ENCODE data around the gene MAGEA2B.
"Not testable (repeated sequence)": the region's sequence is repeated elsewhere in the genome, so short reads cannot be mapped to it uniquely, and the experiment has no call there.

MAGEA2B gene

GRCh38 chrX:152713815-152714787 lies at the start of gene MAGEA2B:
MAGEA2B (plus strand) TSS chrX:152714628; CDS start chrX:152717107, 2,479 bp downstream.
- not testable (repeated sequence) for FAIRE-seq

DNA sequence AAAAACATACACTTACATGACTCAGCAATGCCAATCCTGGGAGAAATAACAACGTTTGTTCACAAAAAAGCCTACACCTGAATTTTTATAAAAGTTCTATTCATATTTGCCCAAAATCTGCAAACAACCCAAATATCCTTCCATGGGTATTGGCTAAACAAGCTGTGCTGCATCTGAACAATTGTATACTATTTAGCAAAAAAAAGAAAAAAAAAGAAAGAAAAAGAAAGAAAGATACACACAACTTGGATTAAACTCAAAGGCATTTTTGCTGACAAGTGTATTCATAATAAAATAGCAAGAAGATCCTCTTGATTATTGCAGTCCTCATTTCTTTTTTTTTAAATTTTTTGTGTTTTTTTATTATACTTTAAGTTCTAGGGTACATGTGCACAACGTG lies 40.3 kb upstream of the MAGEA2B start:
- FAIRE-seq, result no peak

DNA sequence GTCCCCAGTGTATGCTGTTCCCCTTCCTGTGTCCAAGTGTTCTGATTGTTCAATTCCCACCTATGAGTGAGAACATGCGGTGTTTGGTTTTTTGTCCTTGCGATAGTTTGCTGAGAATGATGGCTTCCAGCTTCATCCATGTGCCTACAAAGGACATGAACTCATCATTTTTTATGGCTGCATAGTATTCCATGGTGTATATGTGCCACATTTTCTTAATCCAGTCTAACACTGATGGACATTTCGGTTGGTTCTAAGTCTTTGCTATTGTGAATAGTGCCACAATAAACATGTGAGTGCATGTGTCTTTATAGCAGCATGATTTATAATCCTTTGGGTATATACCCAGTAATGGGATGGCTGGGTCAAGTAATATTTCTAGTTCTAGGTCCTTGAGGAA lies 39.8 kb upstream of the MAGEA2B start:
- FAIRE-seq, result not testable (repeated sequence)

DNA sequence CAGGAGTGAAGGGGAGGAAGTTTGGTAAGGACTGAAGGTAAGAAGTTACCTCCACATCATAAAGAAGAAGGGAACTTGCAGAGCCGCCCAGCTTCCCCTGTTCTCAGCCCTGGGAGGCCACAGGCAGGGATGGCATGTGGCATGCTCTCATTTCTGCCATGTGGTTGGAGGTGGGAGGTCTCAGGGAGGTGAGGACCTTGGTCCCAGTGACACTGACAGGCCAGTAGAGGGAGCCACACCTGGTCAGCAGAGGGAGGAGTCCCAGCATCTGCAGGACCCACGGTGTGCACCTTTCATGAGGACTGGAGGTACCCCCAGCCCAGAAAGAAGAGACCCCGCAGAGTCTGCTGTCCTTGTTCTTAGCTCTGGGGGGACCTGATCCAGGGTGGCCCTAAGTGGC lies 33.4 kb upstream of the MAGEA2B start:
- FAIRE-seq, result not testable (repeated sequence)

GRCh38 chrX:152697952-152698931 lies 16.2 kb upstream of the MAGEA2B start, which contains the start of gene MAGEA3:
MAGEA3 (plus strand) TSS chrX:152698794; CDS start chrX:152700833, 2,039 bp downstream.
- not testable (repeated sequence) for FAIRE-seq

GRCh38 chrX:152700390-152700789 lies 14.0 kb upstream of the MAGEA2B start:
- not testable (repeated sequence) for FAIRE-seq

DNA sequence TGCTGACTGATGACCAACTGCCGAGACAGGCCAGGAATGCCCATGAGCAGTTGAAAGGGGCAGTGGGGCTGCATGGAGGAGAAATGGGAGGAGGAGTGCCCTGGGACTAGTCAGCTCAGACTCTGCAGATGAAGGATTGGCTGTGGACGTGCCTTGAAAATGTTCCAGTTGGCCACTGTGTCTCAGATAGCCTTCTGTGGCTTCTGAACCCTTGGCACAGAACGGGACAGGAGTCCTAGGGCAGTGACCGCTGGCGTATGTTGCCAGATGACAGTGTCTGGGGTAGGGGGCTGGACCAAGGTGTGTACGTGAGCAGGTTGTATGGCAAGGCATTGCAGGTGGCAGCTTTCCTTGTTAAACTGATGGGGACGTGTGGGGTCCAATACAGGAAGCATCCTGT lies 7.9 kb upstream of the MAGEA2B start:
- not testable (repeated sequence) for FAIRE-seq

DNA sequence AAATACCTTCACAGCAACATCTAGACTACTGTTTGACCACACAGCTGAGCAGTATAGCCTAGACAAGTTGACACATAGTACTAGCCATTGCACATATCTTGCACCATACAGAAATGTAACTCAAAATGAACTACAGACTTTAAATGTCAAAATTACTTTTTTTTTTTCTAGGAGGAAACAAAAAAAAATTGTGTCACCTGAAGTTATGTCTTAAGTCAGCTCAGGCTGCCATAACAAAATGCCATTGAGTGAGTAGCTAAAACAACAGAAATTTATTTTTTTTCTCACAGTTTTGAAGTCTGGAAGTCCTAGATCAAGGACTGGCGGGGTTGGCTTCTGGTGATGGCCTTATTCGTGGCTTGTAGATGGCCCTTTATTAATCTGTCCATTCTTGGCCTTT lies 5.3 kb upstream of the MAGEA2B start, which contains the start of gene CSAG2:
TSS of gene CSAG2 (minus strand) at position 101 of the 400 bp plus-strand sequence. CDS start 161 bp downstream, outside the sequence.
- not testable (repeated sequence) for FAIRE-seq

DNA sequence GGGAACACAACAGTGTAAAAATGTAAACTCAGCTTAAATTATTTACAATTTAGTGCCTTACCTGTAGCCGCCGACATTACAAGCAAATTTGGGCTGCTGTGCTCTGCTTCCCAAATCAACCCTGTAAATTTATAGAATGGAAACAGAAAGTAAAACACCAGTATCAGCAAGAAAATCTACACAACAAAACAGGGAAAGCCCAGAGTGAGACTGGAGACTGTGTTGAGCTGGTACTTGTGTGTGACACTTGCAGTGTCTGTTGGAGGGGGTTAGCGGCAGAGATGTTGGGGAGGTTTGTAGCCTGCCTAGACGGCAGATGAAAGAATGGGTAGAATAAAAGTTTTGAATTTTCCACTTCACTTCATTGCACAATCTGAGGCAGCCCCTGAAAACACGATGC lies 1.2 kb upstream of the MAGEA2B start:
- FAIRE-seq, result not testable (repeated sequence)

- FAIRE-seq, result no peak
These were observed 11.0 kb downstream of the MAGEA2B start for GRCh38 chrX:152725409-152725808.

GRCh38 chrX:152733261-152733975 lies 19.0 kb downstream of the MAGEA2B start, which contains the start of the genes CSAG1 and MAGEA12:
CSAG1 (minus strand) TSS chrX:152733721; CDS start chrX:152732460, 1,261 bp downstream.
MAGEA12 (plus strand) TSS chrX:152733757; CDS start chrX:152736162, 2,405 bp downstream.
- FAIRE-seq, result no peak

DNA sequence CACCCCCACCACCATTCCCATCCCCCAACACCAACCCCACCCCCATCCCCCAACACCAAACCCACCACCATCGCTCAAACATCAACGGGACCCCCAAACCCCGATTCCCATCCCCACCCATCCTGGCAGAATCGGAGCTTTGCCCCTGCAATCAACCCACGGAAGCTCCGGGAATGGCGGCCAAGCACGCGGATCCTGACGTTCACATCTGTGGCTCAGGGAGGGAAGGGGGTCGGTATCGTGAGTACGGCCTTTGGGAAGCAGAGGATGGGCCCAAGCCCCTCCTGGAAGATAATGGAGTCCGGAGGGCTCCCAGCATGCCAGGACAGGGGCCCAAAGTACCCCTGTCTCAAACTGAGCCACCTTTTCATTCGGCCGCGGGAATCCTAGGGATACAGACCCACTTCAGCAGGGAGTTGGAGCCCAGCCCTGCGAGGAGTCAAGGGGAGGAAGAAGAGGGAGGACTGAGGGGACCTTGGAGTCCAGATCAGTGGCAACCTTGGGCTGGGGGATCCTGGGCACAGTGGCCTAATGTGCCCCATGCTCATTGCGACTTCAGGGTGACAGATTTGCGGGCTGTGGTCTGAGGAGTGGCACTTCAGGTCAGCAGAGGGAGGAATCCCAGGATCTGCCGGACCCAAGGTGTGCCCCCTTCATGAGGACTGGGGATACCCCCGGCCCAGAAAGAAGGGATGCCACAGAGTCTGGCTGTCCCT lies 19.9 kb downstream of the MAGEA2B start:
- FAIRE-seq, result not testable (repeated sequence)

DNA sequence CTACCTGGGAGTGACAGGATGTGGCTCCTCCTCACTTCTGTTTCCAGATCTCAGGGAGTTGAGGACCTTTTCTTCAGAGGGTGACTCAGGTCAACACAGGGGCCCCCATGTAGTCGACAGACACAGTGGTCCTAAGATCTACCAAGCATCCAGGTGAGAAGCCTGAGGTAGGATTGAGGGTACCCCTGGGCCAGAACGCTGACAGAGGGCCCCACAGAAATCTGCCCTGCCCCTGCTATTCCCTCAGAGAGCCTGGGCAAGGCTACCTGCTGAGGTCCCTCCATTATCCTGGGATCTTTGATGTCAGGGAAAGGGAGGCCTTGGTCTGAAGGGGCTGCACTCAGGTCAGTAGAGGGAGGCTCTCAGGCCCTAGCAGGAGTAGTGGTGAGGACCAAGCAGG lies 20.7 kb downstream of the MAGEA2B start:
- no peak for FAIRE-seq

DNA sequence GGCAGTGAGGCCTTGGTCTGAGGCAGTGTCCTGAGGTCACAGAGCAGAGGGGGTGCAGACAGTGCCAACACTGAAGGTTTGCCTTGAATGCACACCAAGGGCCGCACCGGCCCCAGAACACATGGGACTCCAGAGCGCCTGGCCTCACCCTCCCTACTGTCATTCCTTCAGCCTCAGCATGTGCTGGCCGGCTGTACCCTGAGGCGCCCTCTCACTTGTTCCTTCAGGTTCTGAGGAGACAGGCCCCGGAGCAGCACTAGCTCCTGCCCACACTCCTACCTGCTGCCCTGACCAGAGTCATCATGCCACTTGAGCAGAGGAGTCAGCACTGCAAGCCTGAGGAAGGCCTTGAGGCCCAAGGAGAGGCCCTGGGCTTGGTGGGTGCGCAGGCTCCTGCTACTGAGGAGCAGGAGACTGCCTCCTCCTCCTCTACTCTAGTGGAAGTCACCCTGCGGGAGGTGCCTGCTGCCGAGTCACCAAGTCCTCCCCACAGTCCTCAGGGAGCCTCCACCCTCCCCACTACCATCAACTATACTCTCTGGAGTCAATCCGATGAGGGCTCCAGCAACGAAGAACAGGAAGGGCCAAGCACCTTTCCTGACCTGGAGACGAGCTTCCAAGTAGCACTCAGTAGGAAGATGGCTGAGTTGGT lies 21.6 kb downstream of the MAGEA2B start:
- FAIRE-seq, result no peak

DNA sequence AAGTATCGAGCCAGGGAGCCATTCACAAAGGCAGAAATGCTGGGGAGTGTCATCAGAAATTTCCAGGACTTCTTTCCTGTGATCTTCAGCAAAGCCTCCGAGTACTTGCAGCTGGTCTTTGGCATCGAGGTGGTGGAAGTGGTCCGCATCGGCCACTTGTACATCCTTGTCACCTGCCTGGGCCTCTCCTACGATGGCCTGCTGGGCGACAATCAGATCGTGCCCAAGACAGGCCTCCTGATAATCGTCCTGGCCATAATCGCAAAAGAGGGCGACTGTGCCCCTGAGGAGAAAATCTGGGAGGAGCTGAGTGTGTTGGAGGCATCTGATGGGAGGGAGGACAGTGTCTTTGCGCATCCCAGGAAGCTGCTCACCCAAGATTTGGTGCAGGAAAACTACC lies 22.1 kb downstream of the MAGEA2B start:
- not testable (repeated sequence) for FAIRE-seq

DNA sequence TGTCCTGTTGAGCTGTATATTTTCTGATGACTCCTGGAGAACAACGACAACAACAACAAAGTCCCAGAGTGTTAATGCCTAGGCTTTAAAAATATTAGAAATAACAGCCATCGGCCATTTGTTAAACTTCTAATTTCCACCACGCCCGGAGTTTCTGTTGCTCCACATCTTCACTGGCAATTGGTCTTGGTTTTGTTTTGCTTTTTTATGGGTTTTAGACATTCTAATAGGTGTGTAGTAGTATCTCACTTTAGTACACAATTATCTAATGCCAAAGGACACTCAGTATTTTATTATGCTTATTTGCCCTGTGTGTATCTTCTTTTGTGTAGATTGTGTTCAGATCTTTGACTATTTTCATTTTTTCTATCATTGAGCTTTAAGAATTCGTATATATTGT lies 24.1 kb downstream of the MAGEA2B start:
- FAIRE-seq, result no peak

- not testable (repeated sequence) for FAIRE-seq
These were observed 39.5 kb downstream of the MAGEA2B start, which contains the start of gene MAGEA2 for GRCh38 chrX:152753686-152754650. MAGEA2 (minus strand) TSS chrX:152753842; CDS start chrX:152751363, 2,479 bp downstream.

GRCh38 chrX:152754871-152755270 lies 40.4 kb downstream of the MAGEA2B start:
- not testable (repeated sequence) for FAIRE-seq

- not testable (repeated sequence) for FAIRE-seq
These were observed 44.5 kb downstream of the MAGEA2B start, which contains the start of gene CSAG3 for GRCh38 chrX:152758918-152759317. CSAG3 (plus strand) TSS chrX:152759218.
